Measurements from ENCODE around the gene ZNF618. TPM values are rescaled to one million over a fixed set of nuclear protein-coding genes. Genes with fewer than 3 reads are reported as not detected.
A peak's percentile ranks its signal among the peaks of the same experiment; 100 is the strongest.

The ZNF618 gene
- total RNA-seq, 2 experiments from 2014 or later = 0.34 to 0.42 TPM

DNA sequence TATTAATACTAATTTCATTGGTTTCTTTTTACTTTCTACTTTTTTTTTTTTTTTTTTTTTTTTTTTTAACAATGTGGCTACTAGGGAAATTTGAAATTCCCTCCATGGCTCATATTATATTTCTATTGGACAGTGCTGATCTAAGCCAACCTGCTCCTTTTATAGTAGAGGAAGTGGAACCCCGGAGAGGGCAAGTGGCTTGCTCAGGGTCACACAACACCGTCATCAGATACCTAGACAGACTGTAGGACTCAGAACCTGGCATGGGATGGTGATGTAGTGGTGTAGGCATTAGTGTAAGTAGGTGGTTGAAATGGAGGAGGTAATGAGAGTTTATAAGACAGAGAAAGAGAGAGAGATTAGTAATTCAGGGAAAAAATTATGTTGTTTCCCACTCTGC lies 10.8 kb downstream of the ZNF618 start:
- Mint-ChIP-seq H3K4me1 (ENCODE audit: low read depth) (peaks cover 18% of the 10 kb centered on the region), H3K27ac (no peak overlapping the region), H3K36me3 (ENCODE audit: low read depth) (peaks cover 1% of the 10 kb centered on the region), H3K4me3 (no peak overlapping the region), H3K9me3 (ENCODE audit: insufficient read depth) (no peaks in the 10 kb centered on the region), H3K27me3 (ENCODE audit: low read depth) (peaks cover 5% of the 10 kb centered on the region)
- DNase-seq (no peak), ATAC-seq (no peak)
- CTCF ChIA-PET = interaction anchor here (1.4 kb wide), 1 partner anchor 79 kb away, joined by 4 read pairs; no protein-coding TSS in a partner anchor
- POLR2A ChIA-PET = no interaction called here

GRCh38 chr9:113887436-113887835 lies 11.3 kb downstream of the ZNF618 start:
- DNase-seq (no peak), ATAC-seq (no peak)
- Mint-ChIP-seq H3K4me3 (no peak overlapping the region), H3K36me3 (ENCODE audit: low read depth) (peaks cover 1% of the 10 kb centered on the region), H3K27ac (no peak overlapping the region), H3K9me3 (ENCODE audit: insufficient read depth) (no peaks in the 10 kb centered on the region), H3K4me1 (ENCODE audit: low read depth) (peaks cover 18% of the 10 kb centered on the region), H3K27me3 (ENCODE audit: low read depth) (peaks cover 6% of the 10 kb centered on the region)
- ChIA-PET POLR2A (no interaction called here), CTCF (no interaction called here)

GRCh38 chr9:113888336-113888735 lies 12.2 kb downstream of the ZNF618 start:
- H3K9me3 Mint-ChIP-seq (ENCODE audit: insufficient read depth) = no peaks in the 10 kb centered on the region
- ChIA-PET POLR2A (no interaction called here), CTCF (no interaction called here)
- peaks cover 18% of the 10 kb centered on the region for H3K4me1 Mint-ChIP-seq (ENCODE audit: low read depth)
- no peak overlapping the region for H3K4me3 Mint-ChIP-seq
- H3K27ac Mint-ChIP-seq = no peak overlapping the region
- peaks cover 10% of the 10 kb centered on the region for H3K27me3 Mint-ChIP-seq (ENCODE audit: low read depth)
- DNase-seq = no peak
- no peak for ATAC-seq
- H3K36me3 Mint-ChIP-seq (ENCODE audit: low read depth) = peaks cover 1% of the 10 kb centered on the region

GRCh38 chr9:113888976-113889375 lies 12.9 kb downstream of the ZNF618 start:
- no peaks in the 10 kb centered on the region for H3K9me3 Mint-ChIP-seq (ENCODE audit: insufficient read depth)
- ChIA-PET POLR2A (no interaction called here), CTCF (interaction anchor here (1.3 kb wide), 1 partner anchor 8 kb away, joined by 4 read pairs; no protein-coding TSS in a partner anchor)
- H3K27ac Mint-ChIP-seq = no peak overlapping the region
- H3K4me3 Mint-ChIP-seq = no peak overlapping the region
- peaks cover 1% of the 10 kb centered on the region for H3K36me3 Mint-ChIP-seq (ENCODE audit: low read depth)
- ATAC-seq (no peak), DNase-seq (no peak)
- peaks cover 18% of the 10 kb centered on the region for H3K4me1 Mint-ChIP-seq (ENCODE audit: low read depth)
- peaks cover 10% of the 10 kb centered on the region for H3K27me3 Mint-ChIP-seq (ENCODE audit: low read depth)

DNA sequence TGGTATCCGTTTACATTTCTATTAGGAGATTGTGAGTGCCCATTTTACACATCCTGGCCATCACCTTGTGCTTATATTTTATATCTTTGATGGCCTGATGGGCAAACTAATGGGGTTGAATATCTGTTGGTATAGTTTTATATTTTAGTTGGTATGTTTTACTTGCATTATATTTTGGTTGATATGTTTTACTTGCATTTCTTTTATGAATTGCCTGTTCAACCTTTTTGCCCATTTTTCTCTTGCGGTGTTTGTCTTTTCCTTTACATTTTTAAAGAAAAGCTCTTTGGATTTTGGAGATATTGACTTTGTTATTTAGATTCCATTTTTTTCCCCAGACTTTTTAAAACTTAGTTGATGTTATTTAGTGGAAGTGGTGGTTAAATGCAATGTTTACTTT lies 14.6 kb downstream of the ZNF618 start:
- ChIA-PET CTCF (no interaction called here), POLR2A (no interaction called here)
- H3K9me3 Mint-ChIP-seq (ENCODE audit: insufficient read depth) = no peaks in the 10 kb centered on the region
- H3K4me3 Mint-ChIP-seq = no peak overlapping the region
- no peak for ATAC-seq
- no peak for DNase-seq
- peaks cover 12% of the 10 kb centered on the region for H3K4me1 Mint-ChIP-seq (ENCODE audit: low read depth)
- H3K27me3 Mint-ChIP-seq (ENCODE audit: low read depth) = peaks cover 14% of the 10 kb centered on the region
- H3K36me3 Mint-ChIP-seq (ENCODE audit: low read depth) = peaks cover 1% of the 10 kb centered on the region
- no peak overlapping the region for H3K27ac Mint-ChIP-seq

GRCh38 chr9:113892861-113893491 lies 16.9 kb downstream of the ZNF618 start:
- CTCF ChIA-PET = no interaction called here
- DNase-seq (peak; percentile 18), ATAC-seq (no peak)
- Mint-ChIP-seq H3K4me1 (ENCODE audit: low read depth) (no peaks in the 10 kb centered on the region), H3K27me3 (ENCODE audit: low read depth) (peaks cover 15% of the 10 kb centered on the region), H3K27ac (no peak overlapping the region), H3K36me3 (ENCODE audit: low read depth) (no peaks in the 10 kb centered on the region), H3K4me3 (no peak overlapping the region), H3K9me3 (ENCODE audit: insufficient read depth) (no peaks in the 10 kb centered on the region)
- POLR2A ChIA-PET = no interaction called here

- no peak overlapping the region for H3K27ac Mint-ChIP-seq
- H3K4me3 Mint-ChIP-seq = no peak overlapping the region
- H3K9me3 Mint-ChIP-seq (ENCODE audit: insufficient read depth) = no peaks in the 10 kb centered on the region
- H3K27me3 Mint-ChIP-seq (ENCODE audit: low read depth) = peaks cover 17% of the 10 kb centered on the region
- peak; percentile 1 for DNase-seq
- CTCF ChIA-PET = no interaction called here
- POLR2A ChIA-PET = no interaction called here
- no peak for ATAC-seq
- no peaks in the 10 kb centered on the region for H3K36me3 Mint-ChIP-seq (ENCODE audit: low read depth)
- no peaks in the 10 kb centered on the region for H3K4me1 Mint-ChIP-seq (ENCODE audit: low read depth)
Measured at GRCh38 chr9:113894166-113894565, 18.1 kb downstream of the ZNF618 start.

- Mint-ChIP-seq H3K36me3 (ENCODE audit: low read depth) (no peaks in the 10 kb centered on the region), H3K4me1 (ENCODE audit: low read depth) (no peaks in the 10 kb centered on the region), H3K27ac (no peak overlapping the region), H3K9me3 (ENCODE audit: insufficient read depth) (no peaks in the 10 kb centered on the region), H3K4me3 (no peak overlapping the region), H3K27me3 (ENCODE audit: low read depth) (peaks cover 15% of the 10 kb centered on the region)
- ATAC-seq (no peak), DNase-seq (no peak)
- POLR2A ChIA-PET = no interaction called here
- CTCF ChIA-PET = no interaction called here
Measured at GRCh38 chr9:113895526-113895925, 19.4 kb downstream of the ZNF618 start.

DNA sequence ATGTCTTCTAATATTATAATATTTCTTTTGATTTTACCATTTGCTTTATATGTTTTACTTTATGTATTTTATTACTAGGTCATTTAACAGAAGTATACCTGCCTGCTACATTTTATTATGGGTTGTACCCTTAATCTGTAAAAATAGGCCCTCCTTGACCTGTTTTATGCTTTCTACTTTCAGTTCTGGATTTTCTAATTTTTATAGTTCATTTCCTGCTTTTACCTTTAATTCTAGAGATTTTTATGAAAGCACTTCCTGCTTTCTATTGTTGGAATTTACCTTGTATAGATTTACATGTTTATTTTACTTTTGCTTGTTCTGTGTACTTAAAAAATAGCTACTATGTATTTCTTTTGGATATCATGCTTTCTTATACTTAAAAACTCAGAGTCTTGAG lies 20.6 kb downstream of the ZNF618 start:
- Mint-ChIP-seq H3K36me3 (ENCODE audit: low read depth) (no peaks in the 10 kb centered on the region), H3K27me3 (ENCODE audit: low read depth) (peaks cover 15% of the 10 kb centered on the region), H3K27ac (no peak overlapping the region), H3K4me1 (ENCODE audit: low read depth) (no peaks in the 10 kb centered on the region), H3K4me3 (no peak overlapping the region), H3K9me3 (ENCODE audit: insufficient read depth) (no peaks in the 10 kb centered on the region)
- DNase-seq (no peak), ATAC-seq (no peak)
- ChIA-PET POLR2A (no interaction called here), CTCF (no interaction called here)

GRCh38 chr9:113898151-113898550 lies 22.0 kb downstream of the ZNF618 start:
- peaks cover 7% of the 10 kb centered on the region for H3K27me3 Mint-ChIP-seq (ENCODE audit: low read depth)
- H3K27ac Mint-ChIP-seq = no peak overlapping the region
- ATAC-seq (no peak), DNase-seq (no peak)
- no peaks in the 10 kb centered on the region for H3K4me1 Mint-ChIP-seq (ENCODE audit: low read depth)
- no peaks in the 10 kb centered on the region for H3K9me3 Mint-ChIP-seq (ENCODE audit: insufficient read depth)
- POLR2A ChIA-PET = no interaction called here
- H3K36me3 Mint-ChIP-seq (ENCODE audit: low read depth) = no peaks in the 10 kb centered on the region
- CTCF ChIA-PET = no interaction called here
- H3K4me3 Mint-ChIP-seq = no peak overlapping the region

DNA sequence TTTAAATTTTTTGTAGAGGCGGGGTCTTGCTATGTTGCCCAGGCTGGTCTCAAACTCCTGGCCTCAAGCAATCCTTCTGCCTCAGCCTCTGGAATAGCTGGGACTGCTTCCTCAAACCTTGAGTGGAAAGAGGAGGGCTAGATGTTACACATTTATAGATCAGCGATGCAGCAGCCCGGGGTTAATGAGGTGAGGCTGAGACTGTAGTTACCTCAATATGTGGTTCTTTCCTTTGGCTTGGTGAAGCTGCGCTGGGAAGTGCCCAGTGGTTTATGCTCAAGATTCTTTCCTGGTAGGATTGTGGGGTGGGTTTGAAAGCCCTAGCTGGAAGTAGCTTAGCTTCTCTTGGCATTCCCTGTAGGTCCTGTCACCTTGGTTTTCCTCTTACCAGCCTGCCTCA lies 22.5 kb downstream of the ZNF618 start:
- ATAC-seq (no peak), DNase-seq (peak; percentile 3)
- no peaks in the 10 kb centered on the region for H3K4me1 Mint-ChIP-seq (ENCODE audit: low read depth)
- H3K27me3 Mint-ChIP-seq (ENCODE audit: low read depth) = peaks cover 7% of the 10 kb centered on the region
- H3K36me3 Mint-ChIP-seq (ENCODE audit: low read depth) = no peaks in the 10 kb centered on the region
- POLR2A ChIA-PET = no interaction called here
- CTCF ChIA-PET = no interaction called here
- H3K27ac Mint-ChIP-seq = no peak overlapping the region
- H3K4me3 Mint-ChIP-seq = no peak overlapping the region
- no peaks in the 10 kb centered on the region for H3K9me3 Mint-ChIP-seq (ENCODE audit: insufficient read depth)

DNA sequence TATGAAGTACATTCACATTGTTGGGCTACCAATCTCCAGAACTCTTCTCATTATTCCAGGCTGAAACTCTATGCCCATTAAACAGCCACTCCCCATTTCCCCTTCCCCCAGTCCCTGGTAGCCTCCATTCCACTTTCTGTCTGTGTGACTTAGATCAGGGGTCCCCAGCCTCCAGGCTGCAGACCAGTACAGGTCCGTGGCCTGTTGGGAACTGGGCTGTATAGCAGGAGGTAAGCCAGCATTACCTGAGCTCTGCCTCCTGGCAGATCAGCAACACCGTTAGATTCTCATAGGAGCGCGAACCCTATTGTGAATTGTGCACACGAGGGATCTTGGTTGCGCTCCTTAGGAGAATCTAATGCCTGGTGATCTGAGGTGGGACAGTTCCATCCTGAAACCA lies 23.1 kb downstream of the ZNF618 start:
- no peak overlapping the region for H3K27ac Mint-ChIP-seq
- peak; percentile 13 for DNase-seq
- H3K9me3 Mint-ChIP-seq (ENCODE audit: insufficient read depth) = no peaks in the 10 kb centered on the region
- no peak overlapping the region for H3K4me3 Mint-ChIP-seq
- no peaks in the 10 kb centered on the region for H3K36me3 Mint-ChIP-seq (ENCODE audit: low read depth)
- peaks cover 7% of the 10 kb centered on the region for H3K27me3 Mint-ChIP-seq (ENCODE audit: low read depth)
- ChIA-PET CTCF (no interaction called here), POLR2A (no interaction called here)
- no peaks in the 10 kb centered on the region for H3K4me1 Mint-ChIP-seq (ENCODE audit: low read depth)
- no peak for ATAC-seq

- POLR2A ChIA-PET = no interaction called here
- Mint-ChIP-seq H3K27ac (no peak overlapping the region), H3K36me3 (ENCODE audit: low read depth) (no peaks in the 10 kb centered on the region), H3K4me3 (no peak overlapping the region), H3K9me3 (ENCODE audit: insufficient read depth) (no peaks in the 10 kb centered on the region), H3K4me1 (ENCODE audit: low read depth) (no peaks in the 10 kb centered on the region), H3K27me3 (ENCODE audit: low read depth) (peaks cover 8% of the 10 kb centered on the region)
- no peak for ATAC-seq
- DNase-seq = no peak
- CTCF ChIA-PET = no interaction called here
Measured at GRCh38 chr9:113901221-113901688, 25.1 kb downstream of the ZNF618 start.
